DMS114 treated with DMSO at 0.1 percent for 48 hours (cell line): ENCODE results near the gene OAS3.
A peak's percentile ranks its signal among the peaks of the same experiment; 100 is the strongest.
"Not testable (repeated sequence)": the region's sequence is repeated elsewhere in the genome, so short reads cannot be mapped to it uniquely, and the experiment has no call there.

ENCODE experiments used
- DNase-seq: peaks from one replicate; lab custom pipeline; 2025; ENCODE audit not compliant: unreplicated experiment; lab: John Stamatoyannopoulos, UW

Gene OAS3, protein sequence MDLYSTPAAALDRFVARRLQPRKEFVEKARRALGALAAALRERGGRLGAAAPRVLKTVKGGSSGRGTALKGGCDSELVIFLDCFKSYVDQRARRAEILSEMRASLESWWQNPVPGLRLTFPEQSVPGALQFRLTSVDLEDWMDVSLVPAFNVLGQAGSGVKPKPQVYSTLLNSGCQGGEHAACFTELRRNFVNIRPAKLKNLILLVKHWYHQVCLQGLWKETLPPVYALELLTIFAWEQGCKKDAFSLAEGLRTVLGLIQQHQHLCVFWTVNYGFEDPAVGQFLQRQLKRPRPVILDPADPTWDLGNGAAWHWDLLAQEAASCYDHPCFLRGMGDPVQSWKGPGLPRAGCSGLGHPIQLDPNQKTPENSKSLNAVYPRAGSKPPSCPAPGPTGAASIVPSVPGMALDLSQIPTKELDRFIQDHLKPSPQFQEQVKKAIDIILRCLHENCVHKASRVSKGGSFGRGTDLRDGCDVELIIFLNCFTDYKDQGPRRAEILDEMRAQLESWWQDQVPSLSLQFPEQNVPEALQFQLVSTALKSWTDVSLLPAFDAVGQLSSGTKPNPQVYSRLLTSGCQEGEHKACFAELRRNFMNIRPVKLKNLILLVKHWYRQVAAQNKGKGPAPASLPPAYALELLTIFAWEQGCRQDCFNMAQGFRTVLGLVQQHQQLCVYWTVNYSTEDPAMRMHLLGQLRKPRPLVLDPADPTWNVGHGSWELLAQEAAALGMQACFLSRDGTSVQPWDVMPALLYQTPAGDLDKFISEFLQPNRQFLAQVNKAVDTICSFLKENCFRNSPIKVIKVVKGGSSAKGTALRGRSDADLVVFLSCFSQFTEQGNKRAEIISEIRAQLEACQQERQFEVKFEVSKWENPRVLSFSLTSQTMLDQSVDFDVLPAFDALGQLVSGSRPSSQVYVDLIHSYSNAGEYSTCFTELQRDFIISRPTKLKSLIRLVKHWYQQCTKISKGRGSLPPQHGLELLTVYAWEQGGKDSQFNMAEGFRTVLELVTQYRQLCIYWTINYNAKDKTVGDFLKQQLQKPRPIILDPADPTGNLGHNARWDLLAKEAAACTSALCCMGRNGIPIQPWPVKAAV

DNA sequence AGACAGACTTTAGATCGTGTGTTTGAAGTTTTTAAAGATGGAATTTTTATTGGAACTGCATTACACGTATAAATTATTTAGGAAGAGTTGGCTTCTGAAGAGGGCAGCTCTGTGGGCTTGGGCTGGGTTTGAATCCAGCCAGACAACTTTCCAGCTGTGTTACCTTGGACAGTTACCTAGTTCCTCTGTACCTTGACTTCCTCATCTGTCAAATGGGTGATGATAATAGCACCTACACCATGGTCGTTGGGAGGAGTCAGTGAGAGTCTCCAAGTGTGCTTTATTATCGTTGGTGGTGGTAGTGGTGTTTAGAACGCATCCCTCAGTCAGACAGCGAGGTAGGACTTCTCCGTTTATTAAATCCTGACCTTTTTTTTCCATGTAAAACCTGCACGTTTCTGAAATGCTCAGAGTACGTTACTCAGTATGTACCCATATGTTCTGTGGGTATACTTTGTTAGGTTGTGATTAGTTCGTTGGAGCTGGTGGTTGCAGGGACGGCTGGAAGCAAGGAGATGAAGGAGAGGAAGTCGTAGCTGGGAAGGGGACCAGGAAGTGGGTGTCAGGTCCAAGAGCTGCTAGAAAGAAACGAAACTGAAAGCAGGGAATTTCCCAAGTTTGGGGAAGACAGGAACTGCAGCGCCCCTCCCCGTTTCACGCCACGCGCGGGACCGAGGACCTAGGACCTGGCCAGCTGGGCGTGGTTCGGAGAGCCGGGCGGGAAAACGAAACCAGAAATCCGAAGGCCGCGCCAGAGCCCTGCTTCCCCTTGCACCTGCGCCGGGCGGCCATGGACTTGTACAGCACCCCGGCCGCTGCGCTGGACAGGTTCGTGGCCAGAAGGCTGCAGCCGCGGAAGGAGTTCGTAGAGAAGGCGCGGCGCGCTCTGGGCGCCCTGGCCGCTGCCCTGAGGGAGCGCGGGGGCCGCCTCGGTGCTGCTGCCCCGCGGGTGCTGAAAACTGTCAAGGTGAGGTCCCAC, at the start of gene OAS3:
Gene OAS3, plus strand, starts transcription at position 734 of the 979 bp plus-strand sequence. Its CDS starts 57 bp downstream, at position 791.
- DNase-seq, result peak; percentile 69

DNA sequence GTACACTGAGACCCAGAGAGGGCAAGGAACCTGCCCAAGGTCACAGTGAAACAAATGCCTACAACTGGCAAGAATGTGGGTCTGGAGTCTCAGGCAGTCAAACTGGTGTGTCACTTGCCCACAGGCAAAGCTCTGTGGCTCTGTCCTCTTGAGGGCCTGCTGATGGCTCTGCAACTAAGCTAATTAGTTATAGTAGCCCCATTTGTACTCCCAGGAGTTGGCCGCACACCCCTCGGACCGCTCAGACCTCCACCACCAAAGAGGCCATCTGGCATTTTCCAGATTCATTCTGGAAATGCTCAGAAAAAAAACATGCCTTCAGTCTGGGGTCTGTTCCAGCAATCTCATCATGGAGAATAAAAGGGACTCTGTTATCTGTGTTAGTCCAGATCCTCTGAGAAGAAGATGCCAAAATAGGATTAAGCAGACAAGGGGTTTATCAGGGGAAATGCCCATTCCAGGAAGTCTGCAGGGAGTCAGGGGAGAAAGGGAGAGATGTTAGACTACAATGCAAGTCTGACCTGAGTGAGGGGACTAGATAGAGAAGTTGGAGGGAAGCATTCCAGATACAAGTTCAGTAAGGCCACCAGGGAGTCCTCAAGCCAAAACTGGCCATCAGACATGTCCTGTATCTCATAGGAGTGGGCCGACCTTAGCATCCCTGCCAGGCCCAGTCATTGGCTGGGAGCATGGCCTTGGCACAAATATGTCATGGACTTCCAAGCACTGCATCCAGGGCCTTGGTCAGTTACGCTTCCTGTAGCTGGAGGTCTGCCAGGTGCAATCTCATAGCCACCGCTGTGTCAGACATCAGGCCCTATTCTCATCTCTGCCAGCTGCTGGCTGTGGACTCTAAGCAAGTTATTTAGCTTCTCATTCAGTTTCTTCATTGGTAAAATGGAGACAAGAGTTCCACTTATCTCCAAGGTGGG, 46.9 kb upstream of the OAS3 start:
- DNase-seq, result no peak

DNA sequence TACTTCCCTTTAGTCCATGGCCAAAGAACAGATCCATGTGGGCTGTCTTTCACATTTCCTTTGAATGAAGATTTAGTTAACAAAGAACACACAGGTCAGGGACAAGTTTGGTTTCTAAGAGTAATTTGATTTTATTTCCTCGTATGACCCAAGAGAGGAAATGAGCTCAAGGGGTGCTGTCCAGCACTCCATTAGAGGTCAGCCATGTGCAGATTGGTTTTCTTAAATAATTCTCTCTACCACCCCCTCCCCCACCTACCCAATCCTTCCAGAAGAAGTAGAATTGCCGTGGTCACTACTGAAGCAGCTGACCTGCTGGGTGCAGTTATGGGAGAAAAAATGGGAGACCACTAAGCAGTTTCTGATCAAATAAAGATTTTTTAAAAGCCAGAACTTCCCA, 45.4 kb upstream of the OAS3 start:
- DNase-seq, result no peak

DNA sequence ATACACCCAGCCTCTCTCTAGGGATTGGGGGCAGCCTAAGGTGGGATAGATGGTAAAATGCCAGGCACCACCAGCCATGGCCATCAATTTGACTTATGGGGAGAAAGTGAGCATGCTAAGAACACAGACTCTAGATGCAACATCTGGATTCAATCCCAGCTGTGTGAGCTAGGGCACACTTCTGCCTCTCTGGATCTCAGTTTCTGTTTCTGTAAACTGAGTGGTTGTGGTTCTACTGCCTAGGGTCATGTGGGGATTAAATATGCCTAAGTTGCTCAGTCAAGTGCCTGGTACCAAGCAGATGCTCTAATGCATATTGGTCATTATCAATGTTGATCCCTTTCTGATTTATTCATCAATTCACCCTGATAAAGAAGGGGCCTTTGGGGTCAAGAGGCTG, 44.1 kb upstream of the OAS3 start:
- no peak for DNase-seq

DNA sequence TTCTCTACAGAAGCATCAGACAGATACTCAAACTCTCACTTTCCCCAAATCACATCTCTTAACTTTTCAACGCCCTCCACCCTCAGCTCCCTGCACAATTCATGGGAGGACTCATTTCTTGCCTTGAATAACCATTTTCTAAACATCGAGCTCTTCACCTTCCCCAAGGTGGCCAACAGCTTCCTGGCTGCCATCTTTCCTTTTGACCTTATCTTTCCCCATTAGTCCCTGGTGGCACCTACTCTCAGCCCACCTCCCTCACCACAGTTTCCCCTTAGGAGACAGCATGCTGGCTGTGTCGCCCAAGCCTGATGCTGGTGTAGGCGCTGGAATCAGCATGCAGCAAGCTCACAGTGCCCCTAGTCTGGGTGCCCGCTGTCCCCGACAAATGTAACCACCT, 39.9 kb upstream of the OAS3 start:
- DNase-seq, result no peak

DNA sequence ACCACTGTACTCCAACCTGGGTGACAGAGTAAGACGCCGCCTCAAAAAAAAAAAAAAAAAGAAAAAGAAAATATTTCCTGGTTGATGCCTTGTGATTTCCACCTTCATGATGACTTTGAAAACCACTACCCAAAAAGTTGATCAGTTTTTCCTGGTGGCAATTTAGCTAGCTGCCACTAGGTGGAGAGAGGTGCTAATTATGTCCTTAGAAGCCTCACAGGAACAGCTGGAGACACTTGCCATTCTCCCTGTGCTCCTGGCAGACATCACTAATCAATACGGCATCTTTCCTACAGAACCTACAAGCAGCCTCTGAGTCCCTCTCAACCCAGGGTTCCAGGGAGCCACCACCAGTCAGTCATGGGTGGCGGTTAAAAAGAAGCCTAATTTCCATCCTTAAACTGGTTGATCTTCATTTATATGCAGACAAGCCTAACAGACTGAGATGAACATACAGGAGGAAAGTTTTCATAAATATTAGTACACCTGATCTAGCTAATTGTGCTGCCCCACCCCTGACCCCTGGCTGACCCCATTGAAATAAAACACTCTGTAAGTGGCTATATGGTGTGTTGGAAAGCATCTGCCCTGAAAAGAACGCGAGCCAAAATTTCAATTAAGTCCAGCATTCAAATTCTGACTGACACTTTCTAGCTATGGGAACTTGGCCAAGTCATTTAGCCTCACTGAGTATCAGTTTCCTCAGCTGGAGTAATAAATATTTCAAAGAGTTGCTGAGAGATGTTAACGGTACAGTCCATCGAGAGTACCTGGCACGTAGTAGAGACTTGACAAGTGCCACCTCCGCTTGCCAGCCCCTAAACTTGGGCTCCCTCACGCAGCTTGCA, 37.8 kb upstream of the OAS3 start:
- DNase-seq, result peak; percentile 46

DNA sequence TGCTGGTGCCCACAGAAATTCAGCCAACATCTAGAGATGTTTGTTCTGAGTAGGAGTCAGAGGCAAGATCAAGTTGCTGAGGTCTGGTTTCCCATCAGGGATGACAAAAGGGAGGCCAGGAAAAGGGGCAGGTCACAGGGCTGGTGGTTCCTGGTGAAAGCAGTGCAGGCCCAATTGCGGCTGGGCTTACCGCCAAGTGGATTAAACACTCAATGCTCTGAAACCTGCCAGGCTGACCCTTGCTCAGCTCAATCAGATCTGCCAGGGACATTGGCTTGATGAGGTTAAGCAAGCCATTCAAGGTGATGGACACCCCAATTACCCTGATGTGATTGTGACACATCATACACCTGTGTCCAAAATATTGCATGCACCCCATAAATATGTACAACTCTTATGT, 37.0 kb upstream of the OAS3 start:
- no peak for DNase-seq

DNA sequence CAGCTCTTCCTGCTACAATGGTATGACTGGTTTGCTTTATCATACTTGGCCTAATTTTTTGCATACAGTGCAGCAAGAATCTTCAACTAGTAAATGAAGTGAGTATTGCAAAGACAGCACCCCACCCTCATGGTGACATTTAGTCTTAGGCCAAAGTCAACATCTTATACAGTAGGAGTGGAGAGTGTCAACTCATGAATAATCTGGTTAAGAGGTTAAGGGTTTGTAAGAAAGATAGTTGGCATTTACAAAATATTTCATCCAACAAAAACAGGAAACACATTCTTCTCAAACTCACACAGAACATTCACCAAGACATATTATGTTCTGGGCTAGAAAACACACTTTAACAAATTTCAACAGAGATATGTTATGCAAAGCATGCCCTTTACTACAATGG, 33.7 kb upstream of the OAS3 start:
- DNase-seq, result no peak

DNA sequence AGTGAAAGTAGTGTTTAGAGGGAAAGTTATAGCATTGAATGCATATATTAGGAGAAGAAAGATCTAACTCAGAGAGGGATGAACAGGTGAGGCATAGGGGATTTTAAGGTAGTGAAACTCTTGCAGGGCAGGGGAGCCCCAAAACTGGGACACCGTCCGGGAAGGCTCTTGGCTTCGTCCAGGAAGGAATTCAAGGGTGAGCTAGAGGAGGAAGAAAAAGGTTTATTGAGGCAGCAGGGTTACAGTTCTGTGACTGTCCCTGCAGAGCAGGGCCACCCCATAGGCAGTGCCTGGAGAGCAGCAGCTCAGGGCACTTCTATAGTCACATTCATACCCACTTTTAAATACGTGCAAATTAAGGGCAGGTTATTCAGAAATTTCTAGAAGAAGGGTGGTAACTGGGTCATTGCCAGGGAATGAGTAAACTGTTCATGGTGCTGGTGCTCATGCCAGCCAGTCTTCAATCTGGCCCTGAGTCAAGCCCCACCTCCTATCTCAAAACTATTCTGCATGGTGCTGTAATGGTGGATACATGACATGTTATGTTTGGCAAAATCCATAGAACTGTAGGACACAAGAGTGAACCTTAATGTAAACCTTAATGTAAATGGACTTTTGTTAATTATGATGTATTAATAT, 32.7 kb upstream of the OAS3 start:
- no peak for DNase-seq

DNA sequence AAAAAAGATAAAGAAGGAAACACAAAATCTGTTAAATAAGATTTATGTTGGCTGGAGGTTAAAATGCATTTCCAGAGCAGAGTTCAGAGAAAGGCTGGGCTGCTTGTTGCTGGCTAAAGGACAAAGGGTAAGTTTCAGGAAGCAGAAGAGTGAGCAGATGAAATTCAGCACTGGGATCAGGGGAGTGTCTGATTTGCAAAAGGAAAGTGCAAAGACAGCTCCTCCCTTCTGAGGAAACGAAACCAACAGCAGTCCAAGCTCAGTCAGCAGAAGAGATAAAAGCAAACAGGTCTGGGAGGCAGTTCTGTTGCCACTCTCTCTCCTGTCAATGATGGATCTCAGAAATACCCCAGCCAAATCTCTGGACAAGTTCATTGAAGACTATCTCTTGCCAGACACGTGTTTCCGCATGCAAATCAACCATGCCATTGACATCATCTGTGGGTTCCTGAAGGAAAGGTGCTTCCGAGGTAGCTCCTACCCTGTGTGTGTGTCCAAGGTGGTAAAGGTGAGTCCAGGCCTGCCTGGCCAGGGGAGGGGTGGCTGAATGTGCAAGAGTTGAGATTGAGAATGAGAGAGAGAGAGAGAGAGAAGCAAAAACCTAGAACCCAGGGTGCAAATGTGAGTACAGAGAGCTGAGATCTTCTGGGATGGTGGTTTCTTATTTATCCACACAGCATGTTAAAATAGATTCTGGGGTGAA, 31.4 kb upstream of the OAS3 start, which contains the start of gene OAS1:
Gene OAS1, plus strand, starts transcription at position 251 of the 703 bp plus-strand sequence. Its CDS starts 78 bp downstream, at position 329.
- no peak for DNase-seq

DNA sequence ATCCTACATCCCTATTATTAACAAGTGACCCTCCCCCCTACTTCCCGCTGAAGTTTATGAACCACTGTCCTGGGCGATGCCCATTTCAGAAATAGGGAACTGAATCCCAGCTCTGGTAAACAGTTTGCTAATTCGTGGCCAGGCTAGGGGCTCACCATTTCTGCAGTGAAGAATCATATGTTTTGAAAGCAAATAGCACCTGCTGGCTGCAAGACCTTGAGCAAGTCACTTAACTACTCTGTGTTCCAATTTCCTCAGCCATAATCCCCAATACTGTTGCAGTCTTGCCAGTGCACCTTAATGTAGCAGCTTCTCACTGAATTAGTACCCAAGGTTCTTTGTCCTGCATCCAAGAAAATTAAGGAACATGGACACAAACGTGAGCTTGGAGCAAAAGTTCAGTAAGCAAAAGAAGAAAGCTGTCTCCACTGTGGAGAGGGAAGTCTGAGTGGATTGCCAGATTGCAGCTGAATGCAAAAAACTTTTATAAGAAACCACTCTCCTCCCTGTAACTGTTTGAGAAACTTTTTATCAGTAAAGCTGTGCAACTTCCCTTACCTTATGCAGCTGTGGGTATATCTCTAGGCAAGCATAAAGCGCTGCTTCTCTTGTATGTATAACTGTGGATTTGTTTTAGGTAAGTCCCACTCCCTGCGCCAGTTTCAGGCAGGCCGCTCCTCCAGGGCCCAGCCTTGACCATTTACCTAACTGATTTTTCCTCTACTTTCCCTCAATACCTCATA, 30.7 kb upstream of the OAS3 start:
- DNase-seq, result no peak

DNA sequence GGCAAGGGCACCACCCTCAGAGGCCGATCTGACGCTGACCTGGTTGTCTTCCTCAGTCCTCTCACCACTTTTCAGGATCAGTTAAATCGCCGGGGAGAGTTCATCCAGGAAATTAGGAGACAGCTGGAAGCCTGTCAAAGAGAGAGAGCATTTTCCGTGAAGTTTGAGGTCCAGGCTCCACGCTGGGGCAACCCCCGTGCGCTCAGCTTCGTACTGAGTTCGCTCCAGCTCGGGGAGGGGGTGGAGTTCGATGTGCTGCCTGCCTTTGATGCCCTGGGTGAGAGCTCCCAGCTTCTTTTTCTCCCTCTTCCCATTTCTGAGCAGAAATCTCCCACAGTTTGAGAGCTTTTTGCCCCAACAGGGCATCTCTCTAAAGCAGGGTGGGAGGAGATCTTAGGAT, 29.7 kb upstream of the OAS3 start:
- no peak for DNase-seq

DNA sequence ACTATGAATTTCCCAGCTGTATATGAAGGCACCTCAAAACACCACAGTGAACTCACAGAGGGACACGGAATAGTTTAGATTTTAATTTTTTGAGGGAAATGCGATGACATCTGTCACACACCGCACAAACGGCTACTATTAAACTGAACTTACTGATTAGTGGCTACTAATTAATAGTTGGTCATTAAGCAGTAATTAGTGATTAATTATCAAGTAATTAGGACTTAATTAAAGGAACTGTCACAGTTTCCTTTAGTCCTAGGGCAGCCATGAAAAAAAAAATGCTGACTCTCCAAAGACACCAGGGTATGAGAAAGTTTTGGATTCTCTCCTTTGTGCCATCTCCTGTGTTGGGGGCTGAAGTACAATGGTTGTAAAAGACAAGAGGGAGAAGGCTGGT, 28.6 kb upstream of the OAS3 start:
- no peak for DNase-seq

DNA sequence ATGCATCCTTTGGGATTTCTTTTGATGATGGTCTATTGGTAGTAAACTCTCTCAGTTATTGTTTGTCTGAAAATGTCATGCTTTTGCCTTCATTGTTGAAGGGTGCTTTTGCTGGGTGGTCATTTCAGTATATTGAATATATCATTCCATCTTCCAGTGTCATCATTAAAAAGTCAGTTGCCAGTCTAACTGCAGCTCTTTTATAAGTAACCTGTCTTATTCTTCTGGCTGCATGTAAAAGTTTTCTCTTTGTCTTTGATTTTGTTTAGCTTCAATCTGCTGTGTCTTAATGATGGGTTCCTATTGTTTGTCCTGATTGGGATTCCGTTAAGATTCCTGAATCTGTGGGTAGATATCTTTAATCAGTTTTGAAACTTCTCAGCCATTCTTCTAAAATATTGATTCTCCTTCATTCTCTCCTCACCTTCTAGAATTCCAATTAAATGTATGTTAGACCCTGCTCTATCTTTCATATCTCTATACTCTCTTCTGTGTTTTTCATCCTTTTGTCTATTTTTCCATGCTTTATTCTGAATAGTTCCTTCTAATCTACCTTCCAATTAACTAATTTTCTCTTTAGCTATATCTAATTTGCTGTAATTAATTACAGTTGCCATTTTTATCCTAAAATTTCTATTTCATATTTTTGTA, 25.1 kb upstream of the OAS3 start:
- DNase-seq, result no peak

DNA sequence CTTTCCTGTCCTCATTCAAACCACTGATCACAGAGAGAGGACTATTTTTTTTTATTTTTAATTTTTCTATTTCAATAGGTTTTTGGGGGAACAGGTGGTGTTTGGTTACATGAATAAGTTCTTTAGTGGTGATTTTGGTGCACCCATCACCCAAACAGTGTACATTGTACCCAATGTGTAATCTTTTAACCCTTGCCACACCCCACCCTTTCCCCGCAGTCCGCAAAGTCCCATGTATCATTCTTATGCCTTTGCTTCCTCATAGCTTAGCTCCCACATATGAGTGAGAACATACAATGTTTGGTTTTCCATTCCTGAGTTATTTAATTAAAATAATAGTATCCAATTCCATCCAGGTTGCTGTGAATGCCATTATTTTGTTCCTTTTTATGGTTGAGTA, 24.4 kb upstream of the OAS3 start:
- DNase-seq, result not testable (repeated sequence)

DNA sequence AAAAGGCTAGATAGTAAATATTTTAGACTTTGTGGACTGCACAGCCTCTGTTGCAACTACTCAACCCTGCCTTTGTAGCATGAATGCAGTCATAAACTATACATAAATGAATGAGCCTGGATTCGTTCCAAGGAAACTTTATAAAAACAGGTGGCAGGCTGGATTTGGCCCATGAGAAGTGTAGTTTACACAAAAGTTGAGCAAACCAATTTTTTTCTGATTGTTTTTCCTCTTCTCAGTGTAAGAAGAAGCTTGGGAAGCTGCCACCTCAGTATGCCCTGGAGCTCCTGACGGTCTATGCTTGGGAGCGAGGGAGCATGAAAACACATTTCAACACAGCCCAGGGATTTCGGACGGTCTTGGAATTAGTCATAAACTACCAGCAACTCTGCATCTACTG, 22.0 kb upstream of the OAS3 start:
- DNase-seq, result no peak
